Caco-2 (cell line): ENCODE results near the gene FAM180A. TPM values are rescaled to one million over a fixed set of nuclear protein-coding genes. Genes with fewer than 3 reads are reported as not detected.

Experiments
- BruUV-seq: library from RNA; stranded (reverse); fragments of 400-500 nt; replicated peaks from 2 replicates; lab custom pipeline; 2021; lab: Mats Ljungman, UMichigan
- CTCF ChIA-PET: fragments of 300-600 bp; sonication (Branson Sonifier 250); formaldehyde crosslinking; loops from one replicate; lab custom pipeline; 2022; ENCODE audit warnings: antibody characterized with exemption; lab: Charles Lee
- POLR2A ChIA-PET: fragments of 300-600 bp; sonication (Branson Sonifier 250); formaldehyde crosslinking; loops from one replicate; lab custom pipeline; 2022; ENCODE audit warnings: antibody characterized with exemption; lab: Charles Lee
- DNase-seq, 2 experiments: peaks; one replicate each; pipeline versions ENCODE4 v3.0.0 to v3.0.0-alpha.2; 2020 to 2022
- H3K27me3 ChIP-seq: replicated peaks from 2 replicates; pipeline ENCODE4 v1.6.0; 2011; ENCODE audit warnings: low read length; ENCODE audit not compliant: control insufficient read depth, insufficient read depth
- H3K36me3 ChIP-seq: 2 replicates; pipeline ENCODE4 v1.5.1; 2011; ENCODE audit warnings: low read length; ENCODE audit not compliant: control insufficient read depth, insufficient read depth
- H3K4me1 ChIP-seq: fragments of 250-450 bp; sonication (Bioruptor Pico); 2 replicates; pipeline ENCODE4 v1.5.1; 2020; ENCODE audit warnings: mild to moderate bottlenecking
- H3K4me3 ChIP-seq: 2 replicates; pipeline ENCODE4 v1.5.1; 2011; ENCODE audit warnings: low read depth, mild to moderate bottlenecking, control low read depth, low read length
- H3K9me3 ChIP-seq: fragments of 250-450 bp; sonication (Bioruptor Pico); 2 replicates; pipeline ENCODE4 v1.5.1; 2020; ENCODE audit warnings: mild to moderate bottlenecking, moderate library complexity
- H3K27ac Mint-ChIP-seq: one replicate; pipeline ENCODE4 v1.8.0; 2022; ENCODE audit warnings: mixed read lengths; ENCODE audit not compliant: unreplicated experiment
- H3K27me3 Mint-ChIP-seq: one replicate; pipeline ENCODE4 v1.8.0; 2022; ENCODE audit warnings: mixed read lengths; ENCODE audit not compliant: insufficient read depth, unreplicated experiment
- H3K36me3 Mint-ChIP-seq: one replicate; pipeline ENCODE4 v1.8.0; 2022; ENCODE audit warnings: mild to moderate bottlenecking, mixed read lengths; ENCODE audit not compliant: insufficient read depth, unreplicated experiment
- H3K4me1 Mint-ChIP-seq: one replicate; pipeline ENCODE4 v1.8.0; 2022; ENCODE audit warnings: low read depth, mixed read lengths; ENCODE audit not compliant: unreplicated experiment
- H3K4me3 Mint-ChIP-seq: one replicate; pipeline ENCODE4 v1.8.0; 2022; ENCODE audit warnings: mild to moderate bottlenecking, moderate library complexity, mixed read lengths; ENCODE audit not compliant: unreplicated experiment
- H3K9me3 Mint-ChIP-seq: one replicate; pipeline ENCODE4 v1.8.0; 2022; ENCODE audit warnings: mixed read lengths; ENCODE audit not compliant: unreplicated experiment
- intact Hi-C: fragments of 100-400 bp; cut with micrococcal nuclease; formaldehyde crosslinking; loops from one replicate; pipeline ENCODE4 v1.10.0; 2022; ENCODE audit not compliant: unreplicated experiment
- total RNA-seq: library from RNA; stranded (reverse); gene quantifications from 2 replicates; pipeline ENCODE4 v1.2.3, GENCODE V29; 2022
- TF ChIP-seq, protein P1 (sequence below), 2 experiments: fragments of 200-600 bp in 1 of 2; IDR thresholded peaks; 1 replicate in 1 of 2; 2 replicates in 1 of 2; pipeline versions ENCODE4 v1.5.1 to v1.8.0; 2011 to 2022; ENCODE audit warnings: antibody characterized with exemption in 1 of 2, control low read depth in 1 of 2, inconsistent platforms in 1 of 2, low read depth in 1 of 2, low read length in 1 of 2, mild to moderate bottlenecking in 1 of 2, moderate library complexity in 1 of 2; ENCODE audit not compliant: insufficient read depth in 1 of 2, severe bottlenecking in 1 of 2, unreplicated experiment in 1 of 2

The FAM180A gene
- total RNA-seq, 1 experiment from 2014 or later: not detected

DNA sequence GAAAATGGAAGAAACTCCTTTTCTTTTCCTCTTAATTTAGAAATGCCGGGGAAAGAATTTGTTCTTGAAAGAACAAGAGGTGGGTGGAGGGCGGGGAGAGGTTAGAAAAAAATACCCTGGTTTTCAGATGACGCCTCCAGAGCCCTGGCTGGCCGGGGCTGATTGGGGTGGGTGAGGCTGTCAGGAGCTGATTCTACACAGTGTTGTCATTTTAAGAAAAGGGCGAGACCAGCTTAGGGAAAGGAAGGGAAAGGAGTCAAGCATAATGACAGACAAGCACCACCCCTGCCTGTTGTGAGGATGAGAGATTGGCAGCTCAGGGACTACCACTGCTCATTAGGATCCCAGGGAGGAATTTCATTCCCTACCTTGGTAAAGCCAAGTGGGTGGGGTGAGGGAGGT lies 9.9 kb upstream of the FAM180A start:
- Histone ChIP-seq H3K4me3 (no peak overlapping the region), H3K9me3 (no peaks in the 10 kb centered on the region), H3K4me1 (peaks cover 25% of the 10 kb centered on the region), H3K36me3 (no peaks in the 10 kb centered on the region), H3K27me3 (no peaks in the 10 kb centered on the region)
- Mint-ChIP-seq H3K27ac (peak overlapping the region; percentile 6), H3K27me3 (no peaks in the 10 kb centered on the region), H3K36me3 (no peaks in the 10 kb centered on the region), H3K4me3 (peak overlapping the region; percentile 0), H3K9me3 (peaks cover 9% of the 10 kb centered on the region), H3K4me1 (peaks cover 11% of the 10 kb centered on the region)
- CTCF ChIA-PET: interaction anchor here (0.7 kb wide), 1 partner anchor 79 kb away, joined by 3 read pairs; no protein-coding TSS in a partner anchor
- intact Hi-C loops: loop anchor here (2.0 kb wide), 1 partner anchor 52 kb away; no protein-coding TSS in a partner anchor
- DNase-seq: no peak
- POLR2A ChIA-PET: no interaction called here
- no TSS peak for BruUV-seq
- TF ChIP-seq, protein P1, sequence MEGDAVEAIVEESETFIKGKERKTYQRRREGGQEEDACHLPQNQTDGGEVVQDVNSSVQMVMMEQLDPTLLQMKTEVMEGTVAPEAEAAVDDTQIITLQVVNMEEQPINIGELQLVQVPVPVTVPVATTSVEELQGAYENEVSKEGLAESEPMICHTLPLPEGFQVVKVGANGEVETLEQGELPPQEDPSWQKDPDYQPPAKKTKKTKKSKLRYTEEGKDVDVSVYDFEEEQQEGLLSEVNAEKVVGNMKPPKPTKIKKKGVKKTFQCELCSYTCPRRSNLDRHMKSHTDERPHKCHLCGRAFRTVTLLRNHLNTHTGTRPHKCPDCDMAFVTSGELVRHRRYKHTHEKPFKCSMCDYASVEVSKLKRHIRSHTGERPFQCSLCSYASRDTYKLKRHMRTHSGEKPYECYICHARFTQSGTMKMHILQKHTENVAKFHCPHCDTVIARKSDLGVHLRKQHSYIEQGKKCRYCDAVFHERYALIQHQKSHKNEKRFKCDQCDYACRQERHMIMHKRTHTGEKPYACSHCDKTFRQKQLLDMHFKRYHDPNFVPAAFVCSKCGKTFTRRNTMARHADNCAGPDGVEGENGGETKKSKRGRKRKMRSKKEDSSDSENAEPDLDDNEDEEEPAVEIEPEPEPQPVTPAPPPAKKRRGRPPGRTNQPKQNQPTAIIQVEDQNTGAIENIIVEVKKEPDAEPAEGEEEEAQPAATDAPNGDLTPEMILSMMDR (IDR thresholded peaks at IDR 0.05; ENCODE audit: insufficient read depth in 1 of 2, low read depth in 1 of 2, low read length in 1 of 2, severe bottlenecking in 1 of 2, unreplicated experiment in 1 of 2): no peak

DNA sequence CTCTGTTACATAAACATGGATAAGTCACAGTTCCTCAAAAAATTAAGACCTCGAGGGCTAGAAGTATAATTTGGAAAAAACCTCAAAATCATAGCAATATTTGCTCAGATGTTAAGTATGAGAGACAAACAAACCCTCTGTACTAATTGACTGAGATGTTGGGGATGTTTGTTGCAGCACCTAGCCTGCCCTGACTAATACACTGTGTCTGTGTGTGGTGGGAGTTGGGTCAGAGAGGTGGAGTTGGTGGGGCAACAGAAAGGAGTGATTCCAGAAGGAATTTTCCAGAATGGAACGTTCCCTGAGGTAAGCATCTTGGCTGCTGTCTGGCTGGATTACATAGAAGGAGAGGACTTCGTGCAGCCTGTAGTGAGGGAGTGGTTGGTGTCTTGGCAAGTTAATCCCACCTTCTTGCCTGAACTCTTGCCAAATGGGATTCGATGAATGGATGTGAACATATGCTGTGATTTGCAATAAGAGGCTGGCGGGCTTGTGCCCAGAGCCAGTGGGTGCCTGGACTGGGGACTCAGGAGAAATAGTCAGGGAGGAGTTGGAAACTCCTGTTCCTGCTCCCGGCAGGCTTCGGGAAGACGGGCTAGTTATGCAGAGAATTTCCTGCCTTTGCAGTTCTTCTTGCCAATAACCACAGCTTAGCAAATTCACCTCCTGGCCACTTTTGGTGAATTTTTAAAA lies 9.3 kb upstream of the FAM180A start:
- BruUV-seq: no TSS peak
- ChIA-PET CTCF (interaction anchor here (0.7 kb wide), 1 partner anchor 79 kb away, joined by 3 read pairs; no protein-coding TSS in a partner anchor), POLR2A (no interaction called here)
- peaks cover 25% of the 10 kb centered on the region for H3K4me1 ChIP-seq
- no peak overlapping the region for H3K4me3 Mint-ChIP-seq
- H3K27me3 ChIP-seq: no peaks in the 10 kb centered on the region
- H3K9me3 Mint-ChIP-seq: peaks cover 9% of the 10 kb centered on the region
- no peaks in the 10 kb centered on the region for H3K27me3 Mint-ChIP-seq
- no peak overlapping the region for H3K4me3 ChIP-seq
- no peaks in the 10 kb centered on the region for H3K36me3 ChIP-seq
- no peaks in the 10 kb centered on the region for H3K9me3 ChIP-seq
- intact Hi-C loops: loop anchor here (2.0 kb wide), 1 partner anchor 51 kb away; no protein-coding TSS in a partner anchor
- no peaks in the 10 kb centered on the region for H3K36me3 Mint-ChIP-seq
- DNase-seq: no peak
- H3K4me1 Mint-ChIP-seq: peaks cover 11% of the 10 kb centered on the region
- TF ChIP-seq, protein P1 (IDR thresholded peaks at IDR 0.05; ENCODE audit: insufficient read depth in 1 of 2, low read depth in 1 of 2, low read length in 1 of 2, severe bottlenecking in 1 of 2, unreplicated experiment in 1 of 2): no peak
- no peak overlapping the region for H3K27ac Mint-ChIP-seq

DNA sequence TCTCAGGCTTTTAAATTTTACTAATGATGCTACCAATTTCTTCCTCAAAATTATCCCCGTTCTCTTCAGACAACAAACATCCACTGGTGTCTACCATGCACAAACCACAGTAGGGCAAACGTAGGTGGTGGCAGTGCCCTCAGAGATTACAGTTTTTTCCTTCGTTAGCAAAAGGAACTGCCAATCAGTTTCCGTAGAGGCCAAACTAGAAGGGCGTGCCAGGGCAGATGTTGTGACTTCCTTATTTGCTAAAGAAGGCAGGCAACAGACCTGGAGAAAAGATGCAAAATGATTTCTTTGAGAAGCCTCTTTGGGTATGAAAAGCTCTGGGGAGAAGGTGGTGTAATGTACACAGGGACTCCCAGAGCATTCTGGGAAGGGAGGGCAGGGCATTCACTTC lies 7.6 kb upstream of the FAM180A start:
- TF ChIP-seq, protein P1 (IDR thresholded peaks at IDR 0.05; ENCODE audit: insufficient read depth in 1 of 2, low read depth in 1 of 2, low read length in 1 of 2, severe bottlenecking in 1 of 2, unreplicated experiment in 1 of 2): no peak
- H3K4me1 Mint-ChIP-seq: peaks cover 11% of the 10 kb centered on the region
- peaks cover 3% of the 10 kb centered on the region for H3K9me3 Mint-ChIP-seq
- POLR2A ChIA-PET: no interaction called here
- BruUV-seq: no TSS peak
- intact Hi-C loops: no loop called here
- H3K36me3 ChIP-seq: no peaks in the 10 kb centered on the region
- DNase-seq: no peak
- CTCF ChIA-PET: no interaction called here
- H3K4me3 Mint-ChIP-seq: no peak overlapping the region
- peaks cover 18% of the 10 kb centered on the region for H3K4me1 ChIP-seq
- no peak overlapping the region for H3K27ac Mint-ChIP-seq
- no peaks in the 10 kb centered on the region for H3K9me3 ChIP-seq
- H3K27me3 Mint-ChIP-seq: no peaks in the 10 kb centered on the region
- no peaks in the 10 kb centered on the region for H3K36me3 Mint-ChIP-seq
- no peak overlapping the region for H3K4me3 ChIP-seq
- H3K27me3 ChIP-seq: no peaks in the 10 kb centered on the region
